ENCODE results near the gene LINC01488. TPM values are rescaled to one million over a fixed set of nuclear protein-coding genes. Genes with fewer than 3 reads are reported as not detected.

Gene LINC01488
- total RNA-seq, result not detected in 2 replicates

GRCh38 chr11:69481393-69481844 lies at the start of gene LINC01488:
Gene LINC01488, plus strand, starts transcription at chr11:69481663.

Other genes starting within 250 kb of the LINC01488 start
- 2.9 TPM in 1 of 2 replicates, not detected in the other for gene MYEOV, start 187.5 kb upstream of the LINC01488 start, total RNA-seq
- 867 and 1,962 TPM in 2 replicates for gene CCND1, start 159.5 kb downstream of the LINC01488 start, total RNA-seq
- gene LTO1, start 193.7 kb downstream of the LINC01488 start, total RNA-seq, result 26.1 and 30.5 TPM in 2 replicates
- not detected in 2 replicates for gene FGF19, start 222.4 kb downstream of the LINC01488 start, total RNA-seq